HepG2 (cell line): ENCODE data around the gene ARHGEF12. TPM values are rescaled to one million over a fixed set of nuclear protein-coding genes. Genes with fewer than 3 reads are reported as not detected.

ENCODE experiments used
- ATAC-seq: fragments of 200-7000 bp; cut with Tn5 transposase; 3 replicates; pipeline ENCODE4 v1.9.1; 2020; ENCODE audit warnings: mild to moderate bottlenecking, moderate library complexity
- BruUV-seq: library from RNA; stranded (reverse); fragments of 400-500 nt; replicated peaks from 2 replicates; lab custom pipeline; 2021; lab: Mats Ljungman, UMichigan
- CTCF ChIA-PET: fragments of 300-600 bp; formaldehyde crosslinking; extraction: SDS; loops from one replicate; lab custom pipeline; 2021; ENCODE audit warnings: low total read pairs, inconsistent platforms, low intra/inter-chr PET ratio; lab: Yijun Ruan, JAX
- POLR2A ChIA-PET: fragments of 350-600 bp; sonication (Branson Sonifier 250); formaldehyde crosslinking; loops from one replicate; lab custom pipeline; 2020; ENCODE audit warnings: antibody characterized with exemption, inconsistent platforms; lab: Yijun Ruan, JAX
- DNase-seq: peaks from one replicate; pipeline ENCODE4 v3.0.0-alpha.2; 2015; ENCODE audit warnings: low spot score
- FAIRE-seq: peaks from 3 replicates; lab custom pipeline; 2011; peaks lifted over from hg19 to GRCh38; lab: Jason Lieb, UNC
- H2AFZ ChIP-seq: one replicate; pipeline ENCODE4 v1.6.1; 2011; ENCODE audit warnings: low read length, inconsistent platforms
- H3K27ac ChIP-seq: fragments of 300-600 bp; 3 replicates; pipeline ENCODE4 v1.8.0; 2011; ENCODE audit warnings: mixed run types, mild to moderate bottlenecking, mixed read lengths, low read length, inconsistent platforms; ENCODE audit not compliant: insufficient read depth; ENCODE audit errors: extremely low read length
- H3K27me3 ChIP-seq, 2 experiments: fragments of 200-600 bp in 1 of 2; 2 replicates in 1 of 2; 3 replicates in 1 of 2; pipeline versions ENCODE4 v1.6.0 to v1.8.0; 2011; ENCODE audit warnings: low read length in 2 of 2, mild to moderate bottlenecking in 2 of 2, moderate library complexity in 2 of 2, inconsistent platforms in 1 of 2; ENCODE audit not compliant: insufficient read depth in 2 of 2, control insufficient read depth in 1 of 2
- H3K36me3 ChIP-seq, 2 experiments: fragments of 200-600 bp in 1 of 2; replicated peaks in 1 of 2; 2 replicates in 1 of 2; 3 replicates in 1 of 2; pipeline versions ENCODE4 v1.5.1 to v1.8.0; 2011; ENCODE audit warnings: low read length in 2 of 2, inconsistent platforms in 1 of 2; ENCODE audit not compliant: insufficient read depth in 2 of 2, control insufficient read depth in 1 of 2
- H3K4me1 ChIP-seq: 2 replicates; pipeline ENCODE4 v1.5.1; 2012; ENCODE audit warnings: low read length, inconsistent platforms; ENCODE audit not compliant: insufficient read depth
- H3K4me2 ChIP-seq: 2 replicates; pipeline ENCODE4 v1.6.0; 2011; ENCODE audit warnings: low read depth, low read length, inconsistent platforms
- H3K4me3 ChIP-seq, 3 experiments: fragments of 200-600 bp in 1 of 3; sonication (generic), shearing (Covaris generic) in 1 of 3; replicated peaks in 1 of 3; 2 replicates each; pipeline ENCODE4 v1.5.1; 2011 to 2016; ENCODE audit warnings: low read length in 3 of 3, inconsistent platforms in 2 of 3, low read depth in 2 of 3, mild to moderate bottlenecking in 2 of 3, control low read depth in 1 of 3, mixed read lengths in 1 of 3; ENCODE audit not compliant: insufficient read depth in 1 of 3
- H3K79me2 ChIP-seq: one replicate; pipeline ENCODE4 v1.6.1; 2011; ENCODE audit warnings: low read length, inconsistent platforms; ENCODE audit not compliant: insufficient read depth
- H3K9ac ChIP-seq: 2 replicates; pipeline ENCODE4 v1.6.0; 2011; ENCODE audit warnings: mild to moderate bottlenecking, low read depth, low read length, inconsistent platforms; ENCODE audit not compliant: insufficient read depth
- H3K9me3 ChIP-seq: 2 replicates; pipeline ENCODE4 v1.5.1; 2012; ENCODE audit warnings: mild to moderate bottlenecking, low read length
- H4K20me1 ChIP-seq: 2 replicates; pipeline ENCODE4 v1.6.0; 2011; ENCODE audit warnings: inconsistent platforms, mild to moderate bottlenecking, low read length, moderate library complexity; ENCODE audit not compliant: insufficient read depth
- ARID2 ChIP-seq: sonication (generic); formaldehyde crosslinking; IDR thresholded peaks from 2 replicates; pipeline ENCODE4 v1.8.1; 2022; ENCODE audit warnings: mild to moderate bottlenecking, missing genetic modification reagents, borderline replicate concordance
- ATF3 ChIP-seq: sonication (generic); formaldehyde crosslinking; IDR thresholded peaks from 2 replicates; pipeline ENCODE4 v1.4.0; 2020; ENCODE audit warnings: missing genetic modification reagents
- CAMTA2 ChIP-seq: sonication (generic); formaldehyde crosslinking; IDR thresholded peaks from 2 replicates; pipeline ENCODE4 v1.4.0; 2020; ENCODE audit warnings: mild to moderate bottlenecking, missing genetic modification reagents, borderline replicate concordance
- CBX2 ChIP-seq, 2 experiments: fragments of 200-600 bp in 1 of 2; sonication (generic); formaldehyde crosslinking in 1 of 2; IDR thresholded peaks; 2 replicates each; pipeline versions ENCODE4 v1.7.0 to v1.8.1; 2018 to 2022; ENCODE audit warnings: low read depth in 2 of 2, low read length in 1 of 2, mild to moderate bottlenecking in 1 of 2, missing genetic modification reagents in 1 of 2
- FOXA1 ChIP-seq, 2 experiments: fragments of 450-650 bp in 1 of 2; sonication (generic) in 1 of 2; formaldehyde crosslinking in 1 of 2; IDR thresholded peaks; 2 replicates each; pipeline versions ENCODE4 v1.4.0 to v1.6.1; 2016 to 2020; ENCODE audit warnings: missing genetic modification reagents in 1 of 2
- GPN1 ChIP-seq: sonication (generic); formaldehyde crosslinking; IDR thresholded peaks from 2 replicates; pipeline ENCODE4 v1.5.1; 2020; ENCODE audit warnings: missing genetic modification reagents, borderline replicate concordance
- HOXA9 ChIP-seq: sonication (generic); formaldehyde crosslinking; IDR thresholded peaks from 2 replicates; pipeline ENCODE4 v1.8.1; 2022; ENCODE audit warnings: missing genetic modification reagents, mild to moderate bottlenecking, moderate library complexity, borderline replicate concordance
- NCOR1 ChIP-seq: fragments of 200-600 bp; sonication (generic); IDR thresholded peaks from 2 replicates; pipeline ENCODE4 v1.7.0; 2017; ENCODE audit warnings: antibody characterized with exemption, low read length, borderline replicate concordance
- ONECUT2 ChIP-seq: sonication (generic); formaldehyde crosslinking; IDR thresholded peaks from 2 replicates; pipeline ENCODE4 v1.4.0; 2020; ENCODE audit warnings: missing genetic modification reagents
- WGBS: methylation state at CpG from one replicate; pipeline ENCODE4 v1.1.6; 2017; ENCODE audit warnings: low lambda C conversion rate; 5-methylcytosine and 5-hydroxymethylcytosine counted together
- in situ Hi-C: cut with HindIII; loops from 2 replicates; pipeline ENCODE4 v1.10.0; 2017; ENCODE audit warnings: low pct_unique_long_range_greater_than_20kb; ENCODE audit not compliant: extremely low pct_ligation_motif_present
- intact Hi-C: fragments of 100-400 bp; cut with micrococcal nuclease; formaldehyde crosslinking; loops from one replicate; pipeline ENCODE4 v1.10.0; 2022; ENCODE audit not compliant: unreplicated experiment
- polyA plus RNA-seq, 8 experiments: library from polyadenylated mRNA; depleted of rRNA in 3 of 8; stranded (reverse) in 7 of 8; unstranded in 1 of 8; fragments of >200 nt; fragmentation: Illumina TruSeq in 4 of 8; extraction: Trizol in 4 of 8; gene quantifications; 2 replicates each; pipeline versions ENCODE4 v1.2.1 to v1.2.3, GENCODE V29; 2011 to 2016; ENCODE audit warnings: low read depth in 4 of 8, missing spikeins in 1 of 8, mixed read lengths in 1 of 8; ENCODE audit not compliant: insufficient read depth in 1 of 8
- total RNA-seq, 5 experiments: library from RNA; depleted of rRNA; stranded (reverse); fragments of >200 nt; fragmentation: Illumina TruSeq; extraction: Trizol; gene quantifications; 2 replicates each; pipeline ENCODE4 v1.2.3, GENCODE V29; 2016; ENCODE audit warnings: low read depth in 1 of 5

ARHGEF12 gene
- total and polyA plus RNA-seq, 2 of the 13 experiments (the other 11 are each of a cell fraction or from before 2014, with no cell fraction given): 17.9 to 54.4 TPM

DNA sequence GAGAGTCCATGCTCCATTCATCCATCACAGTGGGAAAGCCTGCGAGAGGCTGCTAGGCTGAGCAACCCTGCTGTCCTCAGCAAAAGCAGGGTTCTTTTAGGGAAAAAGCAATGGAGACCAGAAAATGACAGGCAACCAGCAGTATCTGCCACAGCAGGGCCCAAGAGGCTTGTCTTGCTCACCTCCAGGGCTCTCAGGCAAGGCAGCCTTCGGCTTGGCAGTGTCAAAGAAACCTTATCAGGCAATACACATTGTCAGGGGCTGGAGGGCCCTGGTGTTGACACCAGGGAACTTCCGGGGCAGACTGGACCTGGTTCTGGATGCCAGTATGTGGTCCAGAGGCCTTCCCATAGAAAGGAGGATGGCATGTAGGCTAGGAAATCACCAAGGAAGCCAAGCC lies 21.4 kb upstream of the ARHGEF12 start:
- H4K20me1 ChIP-seq: no peaks in the 10 kb centered on the region
- ATAC-seq: no peak
- no peak overlapping the region for H2AFZ ChIP-seq
- POLR2A ChIA-PET: no interaction called here
- H3K9ac ChIP-seq: no peak overlapping the region
- H3K27me3 ChIP-seq: peaks cover 0 to 18% of the 10 kb centered on the region in 2 experiments; a peak in 2 of 5 replicates
- in situ Hi-C loops: no loop called here
- CTCF ChIA-PET: no interaction called here
- no TSS peak for BruUV-seq
- 0% methylated on average over 3 of the region's 3 CpGs for WGBS
- no peak overlapping the region for H3K27ac ChIP-seq
- H3K9me3 ChIP-seq: no peaks in the 10 kb centered on the region
- peaks cover 13% of the 10 kb centered on the region; the same call in 1 of the 2 replicates for H3K4me1 ChIP-seq
- H3K36me3 ChIP-seq: no peaks in the 10 kb centered on the region
- no peak overlapping the region for H3K4me3 ChIP-seq
- no peak overlapping the region for H3K4me2 ChIP-seq
- H3K79me2 ChIP-seq: no peaks in the 10 kb centered on the region
- no peak for DNase-seq
- TF ChIP-seq CBX2 (IDR thresholded peaks at IDR 0.05; ENCODE audit: low read depth, low read length): no peak
- TF ChIP-seq CBX2 (CRISPR knock-in tag; IDR thresholded peaks at IDR 0.05; ENCODE audit: low read depth): no peak
- TF ChIP-seq FOXA1 (IDR thresholded peaks at IDR 0.05): no peak
- no peak for TF ChIP-seq FOXA1 (CRISPR knock-in tag; IDR thresholded peaks at IDR 0.05)
- TF ChIP-seq HOXA9 (CRISPR knock-in tag): no peak
- no peak for TF ChIP-seq NCOR1
- no peak for TF ChIP-seq ONECUT2 (CRISPR knock-in tag)
- TF ChIP-seq GPN1 (CRISPR knock-in tag): no peak
- TF ChIP-seq ARID2: no peak
- TF ChIP-seq ATF3 (CRISPR knock-in tag): no peak
- TF ChIP-seq CAMTA2 (CRISPR knock-in tag): no peak
- intact Hi-C loops: no loop called here
- FAIRE-seq: no peak
